SU-DHL-6 (cell line): Measurements from ENCODE around the gene FCHSD1.

Experiments
- EZH2phosphoT487 ChIP-seq: fragments of 200-600 bp; sonication (generic), shearing (Covaris generic); conservative IDR thresholded peaks from 2 replicates; pipeline ENCODE4 v1.6.1; 2018; ENCODE audit warnings: mild to moderate bottlenecking, antibody characterized with exemption, low read length, moderate library complexity, mixed read lengths
- TF ChIP-seq, protein P1 (sequence below): fragments of 200-600 bp; sonication (generic); IDR thresholded peaks from one replicate; pipeline ENCODE4 v1.5.1; 2017; ENCODE audit warnings: antibody characterized with exemption, mild to moderate bottlenecking, low read length, moderate library complexity; ENCODE audit not compliant: insufficient read depth, poor library complexity, severe bottlenecking

DNA sequence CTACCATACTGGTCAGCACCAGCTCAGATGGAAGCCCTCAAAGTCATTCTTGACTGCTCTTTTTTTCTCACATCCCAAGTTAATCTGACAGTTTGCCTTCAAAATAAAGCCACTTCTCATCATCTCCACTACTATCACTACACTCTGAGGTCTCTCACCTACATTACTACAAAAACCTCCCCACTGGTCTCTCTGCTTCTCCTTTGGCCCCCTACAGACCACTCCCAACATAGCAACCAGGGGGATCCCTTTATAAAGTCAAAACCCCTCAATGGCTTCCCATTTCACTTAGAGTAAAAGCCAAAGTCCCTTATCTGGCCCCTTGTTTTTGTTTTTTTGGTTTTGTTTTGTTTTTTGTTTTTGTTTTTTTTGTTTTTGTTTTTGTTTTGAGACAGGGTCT, 26.2 kb upstream of the FCHSD1 start:
- TF ChIP-seq, protein P1, sequence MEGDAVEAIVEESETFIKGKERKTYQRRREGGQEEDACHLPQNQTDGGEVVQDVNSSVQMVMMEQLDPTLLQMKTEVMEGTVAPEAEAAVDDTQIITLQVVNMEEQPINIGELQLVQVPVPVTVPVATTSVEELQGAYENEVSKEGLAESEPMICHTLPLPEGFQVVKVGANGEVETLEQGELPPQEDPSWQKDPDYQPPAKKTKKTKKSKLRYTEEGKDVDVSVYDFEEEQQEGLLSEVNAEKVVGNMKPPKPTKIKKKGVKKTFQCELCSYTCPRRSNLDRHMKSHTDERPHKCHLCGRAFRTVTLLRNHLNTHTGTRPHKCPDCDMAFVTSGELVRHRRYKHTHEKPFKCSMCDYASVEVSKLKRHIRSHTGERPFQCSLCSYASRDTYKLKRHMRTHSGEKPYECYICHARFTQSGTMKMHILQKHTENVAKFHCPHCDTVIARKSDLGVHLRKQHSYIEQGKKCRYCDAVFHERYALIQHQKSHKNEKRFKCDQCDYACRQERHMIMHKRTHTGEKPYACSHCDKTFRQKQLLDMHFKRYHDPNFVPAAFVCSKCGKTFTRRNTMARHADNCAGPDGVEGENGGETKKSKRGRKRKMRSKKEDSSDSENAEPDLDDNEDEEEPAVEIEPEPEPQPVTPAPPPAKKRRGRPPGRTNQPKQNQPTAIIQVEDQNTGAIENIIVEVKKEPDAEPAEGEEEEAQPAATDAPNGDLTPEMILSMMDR: no peak
- TF ChIP-seq EZH2phosphoT487: no peak
